ENCODE data around the gene TAF15. TPM values are rescaled to one million over a fixed set of nuclear protein-coding genes. Genes with fewer than 3 reads are reported as not detected.

The TAF15 gene
- total RNA-seq, 1 donor from 2014 or later: 315 TPM

GRCh38 chr17:35846055-35846809 is 36.9 kb downstream of the TAF15 start:
- H3K27ac Mint-ChIP-seq: no peak overlapping the region
- intact Hi-C loops (cut with micrococcal nuclease): loop anchor here (5.0 kb wide), 1 partner anchor 46 kb away; no protein-coding TSS in a partner anchor
- no peak overlapping the region for H3K4me3 Mint-ChIP-seq (ENCODE audit: low read depth)
- peaks cover 7% of the 10 kb centered on the region for H3K4me1 Mint-ChIP-seq (ENCODE audit: low read depth)
- H3K36me3 Mint-ChIP-seq (ENCODE audit: low read depth): peaks cover 72% of the 10 kb centered on the region
- no peaks in the 10 kb centered on the region for H3K9me3 Mint-ChIP-seq
- no peaks in the 10 kb centered on the region for H3K27me3 Mint-ChIP-seq (ENCODE audit: low read depth)
- DNase-seq (ENCODE audit: low spot score): no peak

- no peaks in the 10 kb centered on the region for H3K9me3 Mint-ChIP-seq
- no peaks in the 10 kb centered on the region for H3K27me3 Mint-ChIP-seq (ENCODE audit: low read depth)
- intact Hi-C loops (cut with micrococcal nuclease): loop anchor here (5.0 kb wide), 1 partner anchor 45 kb away; no protein-coding TSS in a partner anchor
- no peak overlapping the region for H3K4me3 Mint-ChIP-seq (ENCODE audit: low read depth)
- peaks cover 68% of the 10 kb centered on the region for H3K36me3 Mint-ChIP-seq (ENCODE audit: low read depth)
- no peak overlapping the region for H3K27ac Mint-ChIP-seq
- peaks cover 7% of the 10 kb centered on the region for H3K4me1 Mint-ChIP-seq (ENCODE audit: low read depth)
- DNase-seq (ENCODE audit: low spot score): no peak
Observed at GRCh38 chr17:35847006-35847405, 37.7 kb downstream of the TAF15 start.

DNA sequence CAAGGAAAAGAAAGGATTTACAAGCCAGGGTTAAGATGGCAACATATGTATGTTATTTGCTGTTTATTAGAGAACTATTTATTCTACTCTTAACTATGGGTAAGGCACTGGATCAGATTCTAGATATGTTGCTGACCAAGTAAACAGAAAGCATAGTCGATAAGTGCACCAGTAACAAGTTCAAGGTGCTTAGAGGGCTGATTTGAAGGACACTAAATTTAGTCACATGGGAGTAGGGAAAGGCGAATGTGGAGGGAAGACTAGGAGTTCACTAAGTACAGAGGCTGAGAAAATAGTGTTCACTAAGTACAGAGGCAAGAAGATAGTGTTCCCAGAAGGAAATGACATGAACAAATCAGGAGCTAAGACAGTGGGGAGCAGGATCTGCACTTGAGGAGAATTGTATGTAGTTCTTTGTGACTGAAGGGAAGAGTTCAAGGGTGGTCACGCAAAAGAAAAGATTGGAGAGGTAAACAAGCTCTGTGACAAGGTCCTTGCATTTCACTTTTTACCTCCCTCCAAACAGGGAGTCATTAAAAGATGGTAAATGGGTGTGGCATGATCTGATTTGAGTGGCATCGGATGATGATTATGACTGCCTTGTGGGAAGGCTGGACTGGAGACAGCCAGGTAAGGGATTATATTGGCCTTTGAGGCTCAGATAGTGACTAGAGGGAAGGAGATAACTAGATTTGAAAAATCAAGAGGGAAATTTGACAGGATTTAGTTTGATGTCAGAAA is 38.5 kb downstream of the TAF15 start:
- Mint-ChIP-seq H3K36me3 (ENCODE audit: low read depth) (peaks cover 66% of the 10 kb centered on the region), H3K4me1 (ENCODE audit: low read depth) (peaks cover 7% of the 10 kb centered on the region), H3K4me3 (ENCODE audit: low read depth) (no peak overlapping the region), H3K27ac (peak overlapping the region; percentile 18), H3K9me3 (no peaks in the 10 kb centered on the region), H3K27me3 (ENCODE audit: low read depth) (no peaks in the 10 kb centered on the region)
- intact Hi-C loops (cut with micrococcal nuclease): loop anchor here (5.0 kb wide), 1 partner anchor 44 kb away; no protein-coding TSS in a partner anchor
- DNase-seq (ENCODE audit: low spot score): no peak

DNA sequence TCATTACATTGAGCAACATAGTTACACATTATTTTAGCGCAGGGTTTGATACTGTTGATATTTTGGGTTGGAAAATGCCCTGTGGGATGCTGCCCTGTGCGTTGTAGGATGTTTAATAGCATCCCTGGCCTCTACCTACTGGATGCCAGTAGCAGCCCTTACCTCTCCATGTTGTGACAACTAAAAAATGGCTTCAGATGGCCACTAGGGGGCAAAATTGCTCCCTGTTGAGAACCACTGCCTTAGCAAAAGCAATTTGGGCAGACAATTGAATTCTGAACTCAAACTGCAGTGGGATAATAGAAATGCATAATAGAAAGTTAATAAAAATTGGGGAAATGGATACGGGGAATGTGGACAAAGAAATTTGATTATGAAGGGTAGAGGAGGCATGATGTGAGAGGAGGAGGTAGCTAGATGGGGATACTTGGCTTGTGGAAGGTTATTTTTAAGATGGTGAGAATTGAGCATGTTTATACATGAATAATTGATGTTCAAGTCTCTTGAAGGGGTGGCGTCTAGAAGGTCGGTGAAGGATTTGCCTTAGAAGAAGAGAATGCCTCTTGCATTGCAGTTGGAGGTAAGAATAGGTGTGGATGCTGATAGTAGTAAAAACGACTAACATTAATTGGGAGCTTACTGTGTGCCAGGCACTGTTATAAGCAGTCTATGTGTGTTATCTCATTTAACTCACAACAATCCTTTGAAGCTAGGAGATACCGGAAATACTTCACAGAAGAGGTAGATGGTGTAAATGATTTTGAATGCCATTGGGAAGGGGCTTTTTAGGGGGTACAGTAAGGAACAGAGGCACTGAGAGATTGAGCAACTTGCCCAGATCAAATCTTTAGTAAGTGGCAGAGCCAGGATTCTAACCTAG is 40.4 kb downstream of the TAF15 start:
- Mint-ChIP-seq H3K4me1 (ENCODE audit: low read depth) (peaks cover 7% of the 10 kb centered on the region), H3K36me3 (ENCODE audit: low read depth) (peaks cover 57% of the 10 kb centered on the region), H3K4me3 (ENCODE audit: low read depth) (no peak overlapping the region), H3K27ac (peak overlapping the region; percentile 6), H3K9me3 (no peaks in the 10 kb centered on the region), H3K27me3 (ENCODE audit: low read depth) (no peaks in the 10 kb centered on the region)
- DNase-seq (ENCODE audit: low spot score): peak; percentile 48
- intact Hi-C loops (cut with micrococcal nuclease): loop anchor here (5.0 kb wide), 1 partner anchor 43 kb away; no protein-coding TSS in a partner anchor

DNA sequence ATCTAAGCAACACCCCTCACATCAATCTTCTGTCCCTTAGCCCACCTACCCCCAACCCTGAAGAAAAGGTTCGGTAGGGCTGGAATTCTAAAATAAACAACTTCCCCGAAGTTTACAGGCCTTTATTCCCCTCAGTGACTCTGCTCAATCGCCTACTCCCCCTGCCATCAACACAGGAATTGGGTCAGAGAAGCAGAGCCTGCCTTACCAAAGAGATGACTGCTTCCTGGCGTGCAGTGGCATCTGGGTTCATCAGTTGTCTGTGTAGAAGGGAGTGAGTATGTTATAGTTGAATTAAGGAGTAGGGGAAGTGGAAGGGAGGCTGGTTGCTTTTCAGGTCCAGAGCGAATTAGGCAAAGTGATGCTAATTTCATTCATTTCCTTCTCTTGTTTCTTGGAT is 46.7 kb downstream of the TAF15 start:
- H3K27me3 Mint-ChIP-seq (ENCODE audit: low read depth): no peaks in the 10 kb centered on the region
- H3K9me3 Mint-ChIP-seq: no peaks in the 10 kb centered on the region
- peaks cover 24% of the 10 kb centered on the region for H3K36me3 Mint-ChIP-seq (ENCODE audit: low read depth)
- H3K4me1 Mint-ChIP-seq (ENCODE audit: low read depth): peaks cover 13% of the 10 kb centered on the region
- H3K4me3 Mint-ChIP-seq (ENCODE audit: low read depth): no peak overlapping the region
- peak overlapping the region; percentile 10 for H3K27ac Mint-ChIP-seq
- intact Hi-C loops (cut with micrococcal nuclease): no loop called here
- no peak for DNase-seq (ENCODE audit: low spot score)

- peak overlapping the region; percentile 54 for H3K27ac Mint-ChIP-seq
- no peaks in the 10 kb centered on the region for H3K27me3 Mint-ChIP-seq (ENCODE audit: low read depth)
- no peak for DNase-seq (ENCODE audit: low spot score)
Observed at GRCh38 chr17:35856603-35857002, 47.3 kb downstream of the TAF15 start.

GRCh38 chr17:35864853-35865252 is 55.6 kb downstream of the TAF15 start:
- intact Hi-C loops (cut with micrococcal nuclease): no loop called here
- peaks cover 16% of the 10 kb centered on the region for H3K4me1 Mint-ChIP-seq (ENCODE audit: low read depth)
- H3K27ac Mint-ChIP-seq: no peak overlapping the region
- H3K27me3 Mint-ChIP-seq (ENCODE audit: low read depth): no peaks in the 10 kb centered on the region
- peaks cover 10% of the 10 kb centered on the region for H3K36me3 Mint-ChIP-seq (ENCODE audit: low read depth)
- no peak for DNase-seq (ENCODE audit: low spot score)
- no peak overlapping the region for H3K4me3 Mint-ChIP-seq (ENCODE audit: low read depth)
- H3K9me3 Mint-ChIP-seq: no peaks in the 10 kb centered on the region

More at GRCh38 chr17:35856603-35857002, 47.3 kb downstream of the TAF15 start:
- intact Hi-C loops (cut with micrococcal nuclease): no loop called here
- Mint-ChIP-seq H3K4me3 (ENCODE audit: low read depth) (no peak overlapping the region), H3K9me3 (no peaks in the 10 kb centered on the region), H3K36me3 (ENCODE audit: low read depth) (peaks cover 18% of the 10 kb centered on the region), H3K4me1 (ENCODE audit: low read depth) (peaks cover 13% of the 10 kb centered on the region)

- Mint-ChIP-seq H3K27ac (no peak overlapping the region), H3K9me3 (no peaks in the 10 kb centered on the region), H3K4me1 (ENCODE audit: low read depth) (peaks cover 16% of the 10 kb centered on the region)
Observed at GRCh38 chr17:35865412-35866340, 56.4 kb downstream of the TAF15 start.

GRCh38 chr17:35866341-35866950 is 57.2 kb downstream of the TAF15 start:
- no peaks in the 10 kb centered on the region for H3K27me3 Mint-ChIP-seq (ENCODE audit: low read depth)
- intact Hi-C loops (cut with micrococcal nuclease): no loop called here
- no peaks in the 10 kb centered on the region for H3K9me3 Mint-ChIP-seq
- DNase-seq (ENCODE audit: low spot score): no peak
- peaks cover 20% of the 10 kb centered on the region for H3K4me1 Mint-ChIP-seq (ENCODE audit: low read depth)
- peaks cover 16% of the 10 kb centered on the region for H3K36me3 Mint-ChIP-seq (ENCODE audit: low read depth)
- H3K4me3 Mint-ChIP-seq (ENCODE audit: low read depth): no peak overlapping the region
- peak overlapping the region; percentile 34 for H3K27ac Mint-ChIP-seq

More at GRCh38 chr17:35865412-35866340, 56.4 kb downstream of the TAF15 start:
- intact Hi-C loops (cut with micrococcal nuclease): no loop called here
- peaks cover 10% of the 10 kb centered on the region for H3K36me3 Mint-ChIP-seq (ENCODE audit: low read depth)
- no peak for DNase-seq (ENCODE audit: low spot score)
- no peaks in the 10 kb centered on the region for H3K27me3 Mint-ChIP-seq (ENCODE audit: low read depth)
- no peak overlapping the region for H3K4me3 Mint-ChIP-seq (ENCODE audit: low read depth)

DNA sequence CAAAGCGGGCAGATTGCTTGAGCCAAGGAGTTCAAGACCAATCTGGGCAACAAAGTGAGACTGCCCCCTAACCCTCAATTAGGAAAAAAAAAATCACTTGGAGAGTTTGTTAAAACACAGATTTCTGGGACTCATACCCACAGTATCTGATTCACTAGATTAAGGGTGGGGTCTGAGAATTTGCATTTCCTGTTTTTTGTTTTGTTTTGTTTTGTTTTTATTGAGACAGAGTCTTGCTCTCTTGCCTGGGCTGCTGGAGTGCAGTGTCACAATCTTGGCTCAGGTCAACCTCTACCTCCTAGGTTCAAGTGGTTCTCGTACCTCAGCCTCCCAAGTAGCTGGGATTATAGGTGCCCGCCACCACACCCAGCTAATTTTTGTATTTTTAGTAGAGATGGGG is 58.3 kb downstream of the TAF15 start:
- H3K4me3 Mint-ChIP-seq (ENCODE audit: low read depth): no peak overlapping the region
- no peaks in the 10 kb centered on the region for H3K9me3 Mint-ChIP-seq
- peaks cover 23% of the 10 kb centered on the region for H3K36me3 Mint-ChIP-seq (ENCODE audit: low read depth)
- peaks cover 23% of the 10 kb centered on the region for H3K4me1 Mint-ChIP-seq (ENCODE audit: low read depth)
- intact Hi-C loops (cut with micrococcal nuclease): no loop called here
- no peak for DNase-seq (ENCODE audit: low spot score)
- H3K27ac Mint-ChIP-seq: no peak overlapping the region
- no peaks in the 10 kb centered on the region for H3K27me3 Mint-ChIP-seq (ENCODE audit: low read depth)

- Mint-ChIP-seq H3K9me3 (no peaks in the 10 kb centered on the region), H3K4me3 (ENCODE audit: low read depth) (no peak within 1 kb of the TSS), H3K27ac (no peak within 1 kb of the TSS), H3K4me1 (ENCODE audit: low read depth) (peaks cover 22% of the 10 kb centered on the region), H3K36me3 (ENCODE audit: low read depth) (peaks cover 26% of the 10 kb centered on the region), H3K27me3 (ENCODE audit: low read depth) (no peaks in the 10 kb centered on the region)
- intact Hi-C loops (cut with micrococcal nuclease): no loop called here
- DNase-seq (ENCODE audit: low spot score): no peak
Observed at GRCh38 chr17:35868737-35869136, 59.5 kb downstream of the TAF15 start, which contains the start of gene HEATR9. HEATR9 (minus strand) TSS chr17:35868891; CDS start chr17:35868742, 149 bp downstream.

All from activated T-helper 2 cell treated with anti-CD3 and anti-CD28 coated beads, Interferon-gamma antibody, Interleukin-2, Interleukin-4, amounts not matched to agents 10 μg/mL and 5 μg/mL and 100 μg/mL, durations not matched to agents 14 hours and 24 hours and 36 hours (primary cell).